ENCODE data around the gene SIRPA.

The SIRPA gene

DNA sequence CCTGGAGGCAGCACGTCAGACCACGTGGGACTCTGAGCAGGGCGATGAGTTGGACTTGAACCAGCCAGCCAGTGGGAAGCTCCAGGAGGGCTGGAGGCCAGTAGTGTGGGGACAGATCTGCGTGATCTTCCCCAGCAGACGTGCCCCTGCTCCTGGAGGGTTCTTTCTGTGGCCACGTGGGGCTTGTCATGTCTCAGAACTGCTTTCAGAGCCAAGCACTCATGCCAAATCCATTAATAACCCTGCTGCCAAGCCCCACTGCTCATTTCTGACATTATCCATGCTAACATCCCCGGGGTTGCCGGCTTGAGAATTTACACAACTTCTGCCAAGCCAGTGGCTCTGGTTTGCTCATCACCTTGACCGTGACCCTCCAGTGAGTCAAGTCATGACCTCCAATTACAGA lies 38.3 kb downstream of the SIRPA start:
- DNase-seq (ENCODE audit: low read depth in 2 of 2): no peak

DNA sequence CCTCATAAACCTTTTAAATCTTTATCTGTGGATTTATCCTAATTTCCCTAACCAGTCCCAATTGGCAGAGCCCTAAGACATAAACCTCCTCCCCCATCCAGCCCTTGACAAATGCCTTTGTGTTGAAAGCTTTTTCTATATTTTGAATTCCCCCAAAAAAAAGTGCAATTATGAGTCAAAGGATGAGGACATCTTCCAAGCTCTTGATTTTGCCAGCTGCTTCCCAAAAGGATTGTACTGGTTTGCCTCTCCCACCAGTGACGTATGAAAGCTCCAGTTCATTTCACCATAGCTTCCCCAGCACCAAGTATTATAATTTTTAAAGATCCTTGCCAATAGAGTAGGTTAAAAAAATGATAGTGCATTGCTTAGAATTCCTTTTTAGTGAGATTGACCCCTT lies 38.9 kb downstream of the SIRPA start:
- no peak for DNase-seq (ENCODE audit: low read depth in 2 of 2)

DNA sequence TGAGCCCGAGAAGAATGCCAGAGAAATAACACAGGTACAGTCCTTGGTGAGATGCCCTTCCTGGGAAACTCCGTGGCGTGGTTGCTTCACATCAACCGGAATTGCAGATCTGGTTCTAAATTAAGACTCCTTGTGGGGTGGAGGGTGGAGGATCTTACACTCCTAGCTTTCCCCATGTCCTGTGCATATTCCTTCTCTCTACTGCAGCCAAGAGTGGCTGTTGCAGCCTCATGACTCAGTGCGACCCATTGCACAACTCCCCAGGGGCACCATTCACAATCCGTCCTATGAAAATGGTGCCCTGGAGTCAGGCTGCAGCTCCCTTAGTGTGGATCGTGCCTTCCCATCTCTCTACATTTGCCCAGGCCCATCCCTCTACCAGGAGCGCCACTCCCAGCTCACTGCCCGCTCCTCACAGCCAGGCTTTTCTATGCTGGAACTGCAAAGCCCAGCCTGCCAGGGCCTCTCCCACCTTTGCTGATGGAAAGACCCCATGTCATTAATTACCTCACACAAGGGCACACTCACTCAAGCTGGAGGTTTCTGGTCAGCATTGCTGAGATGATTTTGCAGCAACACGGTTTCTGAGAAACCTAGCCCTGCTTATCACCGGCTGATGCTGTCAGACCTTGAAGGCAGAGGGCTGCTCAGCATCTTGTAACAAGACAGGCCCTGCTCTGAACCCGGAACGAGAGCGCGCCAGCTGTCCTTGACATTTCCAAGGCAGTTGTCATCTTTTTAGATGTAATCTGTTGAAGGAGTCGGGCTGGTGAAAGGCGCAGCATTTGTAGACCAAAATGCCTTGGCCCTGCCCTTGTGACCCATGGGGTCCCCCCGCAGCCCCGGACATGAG lies 39.7 kb downstream of the SIRPA start:
- no peak for DNase-seq (ENCODE audit: low read depth in 2 of 2)

GRCh38 chr20:1935696-1936366 lies 40.6 kb downstream of the SIRPA start:
- no peak for DNase-seq (ENCODE audit: low read depth in 2 of 2)

DNA sequence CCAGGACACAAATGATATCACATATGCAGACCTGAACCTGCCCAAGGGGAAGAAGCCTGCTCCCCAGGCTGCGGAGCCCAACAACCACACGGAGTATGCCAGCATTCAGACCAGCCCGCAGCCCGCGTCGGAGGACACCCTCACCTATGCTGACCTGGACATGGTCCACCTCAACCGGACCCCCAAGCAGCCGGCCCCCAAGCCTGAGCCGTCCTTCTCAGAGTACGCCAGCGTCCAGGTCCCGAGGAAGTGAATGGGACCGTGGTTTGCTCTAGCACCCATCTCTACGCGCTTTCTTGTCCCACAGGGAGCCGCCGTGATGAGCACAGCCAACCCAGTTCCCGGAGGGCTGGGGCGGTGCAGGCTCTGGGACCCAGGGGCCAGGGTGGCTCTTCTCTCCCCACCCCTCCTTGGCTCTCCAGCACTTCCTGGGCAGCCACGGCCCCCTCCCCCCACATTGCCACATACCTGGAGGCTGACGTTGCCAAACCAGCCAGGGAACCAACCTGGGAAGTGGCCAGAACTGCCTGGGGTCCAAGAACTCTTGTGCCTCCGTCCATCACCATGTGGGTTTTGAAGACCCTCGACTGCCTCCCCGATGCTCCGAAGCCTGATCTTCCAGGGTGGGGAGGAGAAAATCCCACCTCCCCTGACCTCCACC lies 42.2 kb downstream of the SIRPA start:
- DNase-seq (ENCODE audit: low read depth in 2 of 2): no peak

DNA sequence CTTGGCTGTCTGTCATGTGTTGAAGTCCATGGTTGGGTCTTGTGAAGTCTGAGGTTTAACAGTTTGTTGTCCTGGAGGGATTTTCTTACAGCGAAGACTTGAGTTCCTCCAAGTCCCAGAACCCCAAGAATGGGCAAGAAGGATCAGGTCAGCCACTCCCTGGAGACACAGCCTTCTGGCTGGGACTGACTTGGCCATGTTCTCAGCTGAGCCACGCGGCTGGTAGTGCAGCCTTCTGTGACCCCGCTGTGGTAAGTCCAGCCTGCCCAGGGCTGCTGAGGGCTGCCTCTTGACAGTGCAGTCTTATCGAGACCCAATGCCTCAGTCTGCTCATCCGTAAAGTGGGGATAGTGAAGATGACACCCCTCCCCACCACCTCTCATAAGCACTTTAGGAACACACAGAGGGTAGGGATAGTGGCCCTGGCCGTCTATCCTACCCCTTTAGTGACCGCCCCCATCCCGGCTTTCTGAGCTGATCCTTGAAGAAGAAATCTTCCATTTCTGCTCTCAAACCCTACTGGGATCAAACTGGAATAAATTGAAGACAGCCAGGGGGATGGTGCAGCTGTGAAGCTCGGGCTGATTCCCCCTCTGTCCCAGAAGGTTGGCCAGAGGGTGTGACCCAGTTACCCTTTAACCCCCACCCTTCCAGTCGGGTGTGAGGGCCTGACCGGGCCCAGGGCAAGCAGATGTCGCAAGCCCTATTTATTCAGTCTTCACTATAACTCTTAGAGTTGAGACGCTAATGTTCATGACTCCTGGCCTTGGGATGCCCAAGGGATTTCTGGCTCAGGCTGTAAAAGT lies 43.5 kb downstream of the SIRPA start:
- no peak for DNase-seq (ENCODE audit: low read depth in 2 of 2)

- DNase-seq (ENCODE audit: low read depth in 2 of 2): no peak
Observed at GRCh38 chr20:1939270-1939595, 44.0 kb downstream of the SIRPA start.

DNA sequence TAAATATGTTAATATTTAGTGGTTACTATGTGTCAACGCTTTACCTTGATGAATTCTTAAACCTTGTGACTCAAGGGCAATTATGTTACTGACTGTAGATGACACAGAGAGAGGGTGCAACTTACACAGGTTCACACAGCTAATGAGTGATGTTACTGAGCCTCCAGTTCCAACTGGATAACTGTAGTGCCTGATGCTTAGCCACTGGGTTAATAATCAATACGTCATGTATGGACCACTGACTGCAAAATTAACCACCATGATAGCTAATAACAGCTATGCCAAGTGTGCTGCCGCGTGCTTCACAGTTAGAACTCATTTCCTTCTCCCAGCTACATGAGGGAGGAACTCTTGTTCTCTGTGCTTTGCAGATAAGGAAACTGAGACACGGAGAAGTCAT lies 45.4 kb downstream of the SIRPA start:
- no peak for DNase-seq (ENCODE audit: low read depth in 2 of 2)

DNA sequence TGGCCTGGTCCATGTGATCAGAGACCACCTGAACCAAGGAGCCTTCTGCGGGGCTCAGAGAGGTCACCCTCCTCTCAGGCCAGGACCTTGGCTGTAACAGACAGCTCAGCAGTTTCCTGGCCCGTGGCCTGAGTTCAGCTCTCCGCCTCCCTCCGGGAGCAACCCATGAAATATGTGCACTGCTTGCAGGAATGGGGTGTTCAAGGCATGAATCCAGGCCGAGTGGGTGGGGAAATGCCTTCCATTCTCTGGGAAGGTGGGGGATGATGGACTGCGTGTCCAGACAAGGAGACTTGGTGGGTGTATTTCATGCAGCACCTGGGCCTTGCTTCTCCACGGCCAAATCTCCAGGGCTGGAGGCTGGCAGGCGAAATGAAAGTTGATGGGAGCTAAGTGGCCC lies 46.0 kb downstream of the SIRPA start:
- DNase-seq (ENCODE audit: low read depth in 2 of 2): no peak

DNA sequence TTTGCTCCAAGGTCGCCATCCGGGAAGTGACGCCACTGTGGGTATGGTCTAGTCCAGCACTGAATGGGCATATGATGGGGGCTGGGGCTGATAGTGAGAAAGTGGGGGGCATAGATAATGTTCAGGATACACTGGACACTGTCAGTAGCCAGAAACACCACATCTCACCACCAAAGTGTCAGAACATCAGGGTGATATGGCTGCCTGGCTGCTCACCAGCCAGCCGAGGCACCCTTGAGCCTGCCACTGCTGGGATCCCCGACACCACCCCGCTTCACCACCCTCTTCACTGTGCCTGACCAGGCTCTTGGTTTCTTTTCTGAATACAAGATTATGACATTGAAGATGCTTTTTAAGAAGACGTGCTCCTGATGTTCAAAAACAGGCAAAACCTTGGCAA lies 46.9 kb downstream of the SIRPA start:
- DNase-seq (ENCODE audit: low read depth in 2 of 2): no peak

DNA sequence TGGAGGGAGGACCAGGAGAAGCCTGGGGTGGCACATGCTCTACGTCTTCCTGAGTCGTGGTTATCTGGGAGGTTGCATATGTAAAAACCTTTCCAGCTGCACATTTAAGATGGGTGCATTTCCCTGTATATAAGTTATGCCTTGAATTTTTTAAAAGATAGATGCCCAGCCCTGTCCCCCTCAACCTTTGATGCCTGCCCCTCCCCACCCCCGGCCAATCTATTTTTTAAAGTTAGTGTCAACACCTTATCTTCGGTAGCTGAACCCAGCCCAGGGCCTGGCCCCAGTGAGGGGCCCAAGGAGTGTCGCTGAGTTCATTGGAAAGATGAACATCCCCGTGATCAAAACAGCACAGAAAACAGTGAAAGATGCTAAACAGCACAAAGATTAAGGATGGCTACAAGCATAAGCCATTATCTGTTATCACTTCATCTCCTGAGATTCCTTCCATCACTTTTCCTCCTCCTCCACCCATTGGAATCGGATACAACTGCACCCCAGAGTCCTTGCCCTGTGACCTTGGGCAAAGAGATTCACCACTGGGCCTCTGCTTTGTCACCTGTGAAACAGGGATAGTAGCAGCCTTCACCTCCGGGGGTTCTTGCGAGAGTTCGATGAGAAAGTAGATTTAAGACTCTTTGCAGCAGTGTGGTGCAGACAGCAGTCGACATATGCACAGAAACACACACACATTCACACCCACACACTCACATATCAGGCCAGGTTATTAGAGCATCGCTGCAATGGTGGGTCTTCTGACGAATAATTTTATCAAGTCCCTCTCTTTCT lies 47.5 kb downstream of the SIRPA start:
- no peak for DNase-seq (ENCODE audit: low read depth in 2 of 2)

DNA sequence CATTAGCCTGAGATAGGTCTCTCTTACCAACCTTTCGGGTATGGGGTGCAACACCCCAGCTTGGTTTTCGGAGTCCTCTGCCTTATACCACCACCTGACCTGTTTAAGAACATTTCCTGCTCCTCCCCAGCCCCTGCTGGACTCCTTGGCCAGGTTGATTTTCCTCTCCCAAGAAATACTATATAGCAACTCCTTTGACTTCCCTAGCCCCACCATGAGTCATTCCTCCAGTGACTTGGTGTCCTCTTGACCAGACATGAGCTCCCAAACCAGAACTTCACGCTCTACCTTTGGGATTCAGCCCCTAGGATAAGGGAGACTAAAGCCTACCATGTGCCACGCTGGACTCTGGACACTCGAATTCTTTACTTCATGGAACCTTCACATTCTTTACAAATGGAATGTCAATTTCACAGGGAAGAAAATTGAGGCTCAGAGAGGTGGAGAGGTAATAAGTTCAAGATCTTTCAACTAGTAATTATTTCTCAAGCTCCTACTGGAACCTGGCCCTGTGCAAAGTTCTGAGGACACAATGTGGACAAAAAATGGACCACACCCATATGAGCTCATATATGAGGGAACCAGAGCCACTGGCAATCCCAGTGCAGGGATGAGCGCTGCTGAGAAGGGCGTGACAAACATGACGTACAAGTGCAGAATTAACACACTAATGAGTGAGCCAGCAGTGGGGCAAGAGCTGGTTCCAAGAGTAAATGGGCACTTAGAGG lies 48.2 kb downstream of the SIRPA start:
- no peak for DNase-seq (ENCODE audit: low read depth in 2 of 2)

DNA sequence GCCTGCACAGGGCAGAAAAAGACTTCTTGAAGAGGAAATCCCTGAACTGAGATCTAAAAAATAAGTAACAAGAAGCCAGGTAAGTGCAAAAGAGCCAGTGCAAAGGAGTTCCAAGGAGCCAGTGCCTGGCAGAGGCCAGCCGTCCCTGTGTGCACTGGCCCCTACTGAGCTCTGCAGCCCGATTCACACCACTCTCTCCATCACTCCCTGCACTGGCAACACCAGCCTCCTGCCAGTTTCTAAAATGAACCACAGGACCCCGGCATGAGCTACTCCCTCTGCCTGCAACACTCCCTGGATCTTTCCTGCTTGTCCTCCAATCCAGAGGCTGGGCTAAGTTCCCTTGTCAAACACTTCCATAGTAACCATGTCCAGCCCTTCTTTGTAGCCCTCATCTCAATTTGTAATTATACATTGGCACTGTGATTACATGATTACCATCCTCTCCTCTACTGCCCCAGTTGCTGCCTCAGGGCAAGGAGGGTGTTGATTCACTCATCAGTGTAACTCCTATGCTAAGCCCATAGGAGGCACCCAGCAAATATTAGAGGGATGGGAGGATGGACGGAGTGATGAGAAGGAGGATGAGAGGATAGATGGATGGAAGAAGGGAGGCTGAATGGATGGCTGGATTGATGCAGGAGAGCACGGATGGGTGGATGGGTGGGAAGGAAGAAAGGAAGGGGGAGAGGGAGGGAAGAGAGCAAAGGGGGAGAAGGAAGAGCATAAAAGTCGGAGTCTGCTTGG lies 49.3 kb downstream of the SIRPA start:
- no peak for DNase-seq (ENCODE audit: low read depth in 2 of 2)

DNA sequence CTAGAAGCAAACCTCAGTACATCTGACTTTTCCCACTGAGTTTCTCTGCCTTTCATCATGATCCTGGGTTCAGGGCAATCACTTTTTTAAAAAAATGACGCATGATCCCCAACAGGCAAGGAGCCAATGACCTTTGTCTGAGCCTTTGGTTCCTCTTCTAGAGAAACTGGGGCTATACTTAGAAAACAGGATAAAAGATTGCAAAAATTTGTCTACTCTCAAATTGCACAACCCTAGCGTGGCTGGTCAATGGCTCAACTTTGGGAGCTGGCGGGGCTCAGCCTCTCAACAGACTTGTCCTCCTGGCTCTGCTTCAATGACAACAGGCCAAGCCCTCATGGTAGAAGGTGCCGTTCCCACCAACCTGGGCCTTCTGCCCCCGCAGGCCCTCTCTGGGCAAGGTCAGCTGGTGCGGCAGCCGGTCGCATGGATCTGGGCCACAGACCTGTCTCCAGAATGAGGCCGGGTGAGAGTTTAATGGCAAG lies 50.0 kb downstream of the SIRPA start:
- no peak for DNase-seq (ENCODE audit: low read depth in 2 of 2)

- no peak for DNase-seq (ENCODE audit: low read depth in 2 of 2)
Observed at GRCh38 chr20:1945660-1946059, 50.5 kb downstream of the SIRPA start.

DNA sequence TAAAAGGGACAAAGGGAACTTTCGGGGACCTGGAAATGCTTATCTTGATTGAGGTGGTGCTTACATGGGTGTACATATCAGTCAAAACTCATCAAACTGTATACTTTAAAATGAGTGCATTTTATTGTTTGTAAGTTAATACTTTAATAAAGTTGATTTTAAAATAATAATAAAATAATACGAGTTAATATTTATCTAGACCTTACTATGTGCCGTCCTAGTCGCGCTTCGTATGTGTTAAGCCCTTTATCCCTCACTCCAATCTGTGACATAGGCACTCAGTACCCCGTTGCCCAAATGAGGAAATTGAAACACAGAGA lies 51.2 kb downstream of the SIRPA start:
- no peak for DNase-seq (ENCODE audit: low read depth in 2 of 2)

GRCh38 chr20:1946762-1947534 lies 51.7 kb downstream of the SIRPA start:
- DNase-seq (ENCODE audit: low read depth in 2 of 2): no peak

GRCh38 chr20:1947535-1947846 lies 52.3 kb downstream of the SIRPA start:
- no peak for DNase-seq (ENCODE audit: low read depth in 2 of 2)

- DNase-seq (ENCODE audit: low read depth in 2 of 2): no peak
Observed at GRCh38 chr20:1949347-1950100, 54.3 kb downstream of the SIRPA start.
